PFSK-1 (cell line): ENCODE data around the gene CYP2F1.

Source experiments
- FOXP2 ChIP-seq: optimal IDR thresholded peaks from 2 replicates; pipeline ENCODE3; 2011; ENCODE audit warnings: borderline replicate concordance, control low read depth, inconsistent platforms; ENCODE audit not compliant: insufficient read depth; ENCODE audit errors: extremely low read length, extremely low read depth
- POLR2AphosphoS5 ChIP-seq: IDR thresholded peaks from 2 replicates; pipeline ENCODE4 v1.6.1; 2012; ENCODE audit warnings: low read depth, mild to moderate bottlenecking, control low read depth, low read length, moderate library complexity
- SIN3A ChIP-seq: IDR thresholded peaks from 2 replicates; pipeline ENCODE4 v1.6.1; 2012; ENCODE audit warnings: mild to moderate bottlenecking, low read length, moderate library complexity, borderline replicate concordance; ENCODE audit not compliant: insufficient read depth
- TAF1 ChIP-seq: IDR thresholded peaks from 2 replicates; pipeline ENCODE4 v1.6.1; 2012; ENCODE audit warnings: low read length, control low read depth, borderline replicate concordance; ENCODE audit not compliant: insufficient read depth
- TF ChIP-seq, protein P1 (sequence below), 2 experiments: IDR thresholded peaks; 2 replicates each; pipeline versions ENCODE4 v1.6.1 to v1.8.0; 2011 to 2012; ENCODE audit warnings: low read depth in 2 of 2, low read length in 2 of 2, control low read depth in 1 of 2, inconsistent platforms in 1 of 2, mild to moderate bottlenecking in 1 of 2, moderate library complexity in 1 of 2; ENCODE audit not compliant: insufficient read depth in 1 of 2

The CYP2F1 gene

DNA sequence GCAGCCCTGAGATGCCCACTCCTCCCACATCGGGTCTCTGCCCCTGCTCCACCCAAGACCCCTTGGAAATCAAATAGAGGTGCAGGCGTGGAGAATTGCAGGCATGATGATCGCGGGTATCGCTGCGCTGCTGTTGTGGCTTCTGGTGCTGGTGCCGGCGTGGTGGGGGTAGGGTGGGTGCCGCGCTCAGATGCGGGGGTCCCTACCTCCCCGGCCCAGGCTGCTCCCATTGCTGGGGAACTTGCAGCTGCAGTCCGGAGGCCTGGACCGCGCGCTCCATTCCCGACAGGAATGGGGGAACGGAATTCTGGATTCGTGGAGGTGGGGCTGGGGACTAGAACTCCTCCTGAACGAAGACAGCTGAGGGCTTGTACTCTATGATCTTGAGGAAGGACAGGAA is 20.4 kb downstream of the CYP2F1 start:
- TF ChIP-seq, protein P1, sequence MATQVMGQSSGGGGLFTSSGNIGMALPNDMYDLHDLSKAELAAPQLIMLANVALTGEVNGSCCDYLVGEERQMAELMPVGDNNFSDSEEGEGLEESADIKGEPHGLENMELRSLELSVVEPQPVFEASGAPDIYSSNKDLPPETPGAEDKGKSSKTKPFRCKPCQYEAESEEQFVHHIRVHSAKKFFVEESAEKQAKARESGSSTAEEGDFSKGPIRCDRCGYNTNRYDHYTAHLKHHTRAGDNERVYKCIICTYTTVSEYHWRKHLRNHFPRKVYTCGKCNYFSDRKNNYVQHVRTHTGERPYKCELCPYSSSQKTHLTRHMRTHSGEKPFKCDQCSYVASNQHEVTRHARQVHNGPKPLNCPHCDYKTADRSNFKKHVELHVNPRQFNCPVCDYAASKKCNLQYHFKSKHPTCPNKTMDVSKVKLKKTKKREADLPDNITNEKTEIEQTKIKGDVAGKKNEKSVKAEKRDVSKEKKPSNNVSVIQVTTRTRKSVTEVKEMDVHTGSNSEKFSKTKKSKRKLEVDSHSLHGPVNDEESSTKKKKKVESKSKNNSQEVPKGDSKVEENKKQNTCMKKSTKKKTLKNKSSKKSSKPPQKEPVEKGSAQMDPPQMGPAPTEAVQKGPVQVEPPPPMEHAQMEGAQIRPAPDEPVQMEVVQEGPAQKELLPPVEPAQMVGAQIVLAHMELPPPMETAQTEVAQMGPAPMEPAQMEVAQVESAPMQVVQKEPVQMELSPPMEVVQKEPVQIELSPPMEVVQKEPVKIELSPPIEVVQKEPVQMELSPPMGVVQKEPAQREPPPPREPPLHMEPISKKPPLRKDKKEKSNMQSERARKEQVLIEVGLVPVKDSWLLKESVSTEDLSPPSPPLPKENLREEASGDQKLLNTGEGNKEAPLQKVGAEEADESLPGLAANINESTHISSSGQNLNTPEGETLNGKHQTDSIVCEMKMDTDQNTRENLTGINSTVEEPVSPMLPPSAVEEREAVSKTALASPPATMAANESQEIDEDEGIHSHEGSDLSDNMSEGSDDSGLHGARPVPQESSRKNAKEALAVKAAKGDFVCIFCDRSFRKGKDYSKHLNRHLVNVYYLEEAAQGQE (IDR thresholded peaks at IDR 0.05; ENCODE audit: insufficient read depth in 1 of 2, low read depth in 2 of 2, low read length in 2 of 2), result no peak
- TF ChIP-seq TAF1 (no peak), SIN3A (no peak), POLR2AphosphoS5 (no peak), FOXP2 (no peak)

DNA sequence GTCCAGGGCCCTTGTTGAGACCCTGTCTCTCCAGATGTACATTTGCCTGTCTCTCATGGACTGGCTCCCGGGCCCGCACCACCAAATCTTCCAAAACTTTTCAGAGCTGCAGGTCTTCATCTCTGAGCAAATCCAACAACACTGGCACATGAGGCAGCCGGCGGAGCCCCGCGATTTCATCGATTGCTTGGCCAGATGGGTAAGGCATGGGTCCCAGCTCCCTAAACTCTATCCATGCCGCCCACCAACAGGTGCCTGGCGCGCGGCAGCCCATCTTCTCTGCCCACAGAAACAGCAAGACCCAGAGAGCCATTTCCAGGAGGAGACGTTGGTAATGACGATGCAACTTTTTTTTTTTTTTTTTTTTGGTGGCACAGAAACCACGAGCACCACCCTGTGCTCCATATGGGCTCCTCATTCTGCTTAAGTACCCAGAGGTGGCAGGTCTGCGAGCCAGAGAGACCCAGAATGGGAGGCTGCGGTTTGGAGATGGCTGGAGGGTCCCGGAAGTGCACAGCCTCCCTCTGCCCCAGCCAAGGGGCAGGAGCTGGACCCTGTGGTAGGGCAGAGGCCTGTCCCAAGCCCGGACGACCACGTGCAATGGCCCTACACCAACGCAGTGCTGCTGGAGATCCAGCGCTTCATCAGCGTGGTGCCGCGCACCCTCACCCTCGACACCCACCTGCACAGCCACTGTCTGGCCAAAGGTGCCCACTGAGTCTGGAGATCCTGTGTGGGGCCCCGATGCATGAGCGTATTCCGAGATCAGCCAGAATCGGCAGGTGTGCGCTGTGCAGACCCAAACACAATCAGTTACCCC is 22.6 kb downstream of the CYP2F1 start:
- TF ChIP-seq TAF1 (no peak), POLR2AphosphoS5 (no peak)
- TF ChIP-seq, protein P1 (IDR thresholded peaks at IDR 0.05; ENCODE audit: insufficient read depth in 1 of 2, low read depth in 2 of 2, low read length in 2 of 2), result no peak

DNA sequence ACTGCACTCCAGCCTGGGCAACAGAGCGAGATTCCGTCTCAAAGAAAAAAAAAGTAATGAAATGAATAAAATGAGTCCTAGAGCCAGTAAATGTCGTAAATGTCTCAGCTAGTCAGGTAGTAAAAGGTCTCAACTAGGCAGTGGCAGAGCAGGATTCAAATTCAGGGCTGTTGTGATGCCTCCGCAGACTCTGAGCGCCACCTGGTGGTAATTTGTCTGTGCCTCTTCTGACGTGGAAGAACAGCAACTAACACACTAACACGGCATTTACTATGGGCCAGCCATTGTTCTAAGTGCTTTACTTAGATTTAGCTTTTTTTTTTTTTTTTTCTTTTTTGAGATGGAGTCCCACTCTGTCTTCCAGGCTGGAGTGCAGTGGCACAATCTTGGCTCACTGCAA is 30.2 kb downstream of the CYP2F1 start:
- TF ChIP-seq FOXP2 (no peak), SIN3A (no peak), POLR2AphosphoS5 (no peak), TAF1 (no peak)
- TF ChIP-seq, protein P1 (IDR thresholded peaks at IDR 0.05; ENCODE audit: insufficient read depth in 1 of 2, low read depth in 2 of 2, low read length in 2 of 2), result no peak

DNA sequence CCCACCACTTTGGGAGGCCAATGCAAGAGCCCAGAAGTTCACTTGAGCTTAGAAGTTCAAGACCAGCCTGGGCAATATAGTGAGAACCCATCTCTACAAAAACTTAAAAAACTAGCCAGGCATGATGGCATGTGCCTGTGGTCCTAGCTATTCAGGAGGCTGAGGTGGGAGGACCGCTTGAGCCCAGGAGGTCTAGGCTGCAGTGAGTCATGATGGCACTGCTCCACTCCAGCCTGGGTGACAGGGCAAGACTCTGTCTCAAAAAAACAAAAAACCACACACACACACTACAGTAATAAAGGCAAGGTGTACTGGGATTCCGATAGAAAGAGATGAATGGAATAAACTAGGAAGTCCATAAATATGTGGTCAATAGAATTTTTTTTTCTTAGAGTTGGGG is 35.6 kb downstream of the CYP2F1 start:
- TF ChIP-seq SIN3A (no peak), TAF1 (no peak), FOXP2 (no peak), POLR2AphosphoS5 (no peak)

DNA sequence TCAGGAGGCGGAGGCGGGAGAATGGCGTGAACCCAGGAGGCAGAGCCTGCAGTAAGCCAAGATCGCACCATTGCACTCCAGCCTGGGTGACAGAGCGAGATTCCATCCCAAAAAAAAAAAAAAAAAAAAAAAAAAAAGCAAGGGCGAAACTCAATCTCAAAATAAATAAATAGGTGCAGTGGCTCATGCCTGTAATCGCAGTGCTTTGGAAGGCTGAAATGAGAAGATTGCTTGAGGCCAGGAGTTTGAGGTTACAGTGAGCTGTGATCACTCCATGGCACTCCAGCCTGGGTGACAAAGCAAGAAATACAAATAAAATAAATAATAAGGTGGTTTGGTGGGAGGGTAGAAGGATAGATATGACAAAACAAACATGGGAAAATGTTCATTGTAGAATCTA is 39.8 kb downstream of the CYP2F1 start:
- TF ChIP-seq, protein P1 (IDR thresholded peaks at IDR 0.05; ENCODE audit: insufficient read depth in 1 of 2, low read depth in 2 of 2, low read length in 2 of 2), result no peak
- TF ChIP-seq TAF1, result no peak

DNA sequence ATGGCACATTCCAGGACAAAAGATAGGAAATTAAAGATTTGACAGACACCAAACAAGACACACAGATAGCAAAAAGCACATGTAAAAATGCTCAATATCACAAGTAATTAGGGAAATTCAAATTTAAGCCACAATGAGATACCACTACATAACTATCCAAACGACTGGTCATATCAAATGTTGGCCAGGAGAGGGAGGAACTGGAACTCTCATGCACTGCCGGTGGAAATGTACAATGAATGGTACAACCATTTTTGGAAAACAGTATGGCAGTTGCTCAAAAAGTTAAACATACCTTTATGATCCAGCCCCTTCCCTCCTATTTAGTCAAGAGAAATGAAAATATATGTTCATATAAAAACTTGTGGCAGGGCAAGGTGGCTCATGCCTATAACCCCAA is 42.0 kb downstream of the CYP2F1 start:
- TF ChIP-seq, protein P1 (IDR thresholded peaks at IDR 0.05; ENCODE audit: insufficient read depth in 1 of 2, low read depth in 2 of 2, low read length in 2 of 2), result no peak
- TF ChIP-seq FOXP2 (no peak), SIN3A (no peak), POLR2AphosphoS5 (no peak), TAF1 (no peak)
